Ectodermal cell (in vitro differentiated cells): ENCODE measurements around the gene HPN.
"Not testable (repeated sequence)": the region's sequence is repeated elsewhere in the genome, so short reads cannot be mapped to it uniquely, and the experiment has no call there.

Experiments
- H3K27ac ChIP-seq: 2 replicates; pipeline ENCODE4 v1.7.0; 2013; ENCODE audit warnings: mild to moderate bottlenecking, low read depth, low read length; ENCODE audit not compliant: insufficient read depth, poor library complexity, severe bottlenecking
- H3K27me3 ChIP-seq: 2 replicates; pipeline ENCODE4 v1.7.0; 2013; ENCODE audit warnings: mild to moderate bottlenecking, low read length; ENCODE audit not compliant: insufficient read depth, control insufficient read depth, poor library complexity, severe bottlenecking
- H3K36me3 ChIP-seq: one replicate; pipeline ENCODE4 v1.7.0; 2013; ENCODE audit warnings: low read length; ENCODE audit not compliant: control insufficient read depth, insufficient read depth
- H3K4me1 ChIP-seq: one replicate; pipeline ENCODE4 v1.7.0; 2013; ENCODE audit warnings: low read length; ENCODE audit not compliant: control insufficient read depth, insufficient read depth
- H3K4me3 ChIP-seq: 2 replicates; pipeline ENCODE4 v1.7.0; 2013; ENCODE audit warnings: low read depth, low read length, control low read depth; ENCODE audit not compliant: insufficient read depth
- H3K9me3 ChIP-seq: 2 replicates; pipeline ENCODE4 v1.7.0; 2013; ENCODE audit warnings: mild to moderate bottlenecking, low read length, moderate library complexity; ENCODE audit not compliant: control insufficient read depth
- WGBS, 2 experiments: methylation state at CpG; one replicate each; pipeline ENCODE4 v1.1.7; 2013; ENCODE audit warnings: missing lambda C conversion rate in 2 of 2; 5-methylcytosine and 5-hydroxymethylcytosine counted together

HPN gene

GRCh38 chr19:35094656-35095055 is 53.1 kb downstream of the HPN start:
- no peaks in the 10 kb centered on the region for H3K36me3 ChIP-seq
- no peaks in the 10 kb centered on the region for H3K9me3 ChIP-seq
- H3K27ac ChIP-seq = no peak overlapping the region
- H3K4me1 ChIP-seq = no peaks in the 10 kb centered on the region
- whole genome bisulfite sequencing, 2 experiments = 94 to 96% methylated on average over 4 of the region's 4 CpGs
- H3K4me3 ChIP-seq = no peak overlapping the region
- H3K27me3 ChIP-seq = peaks cover 4% of the 10 kb centered on the region

- WGBS, 2 experiments = 83 to 85% methylated on average over 8 of the region's 8 CpGs
- Histone ChIP-seq H3K36me3 (no peaks in the 10 kb centered on the region), H3K4me3 (no peak overlapping the region), H3K27me3 (peaks cover 4% of the 10 kb centered on the region), H3K4me1 (no peaks in the 10 kb centered on the region), H3K27ac (no peak overlapping the region), H3K9me3 (no peaks in the 10 kb centered on the region)
Measured at GRCh38 chr19:35095667-35096368, 54.3 kb downstream of the HPN start.

- Histone ChIP-seq H3K4me3 (no peak overlapping the region), H3K27ac (no peak overlapping the region), H3K9me3 (no peaks in the 10 kb centered on the region), H3K27me3 (no peaks in the 10 kb centered on the region), H3K36me3 (no peaks in the 10 kb centered on the region), H3K4me1 (no peaks in the 10 kb centered on the region)
- WGBS, 2 experiments = 92 to 93% methylated on average over 29 of the region's 29 CpGs
Measured at GRCh38 chr19:35098413-35099049, 57.0 kb downstream of the HPN start.

GRCh38 chr19:35099155-35099896 is 57.8 kb downstream of the HPN start:
- H3K9me3 ChIP-seq = no peaks in the 10 kb centered on the region
- no peak overlapping the region for H3K4me3 ChIP-seq
- H3K27ac ChIP-seq = no peak overlapping the region
- no peaks in the 10 kb centered on the region for H3K4me1 ChIP-seq
- H3K36me3 ChIP-seq = no peaks in the 10 kb centered on the region
- WGBS, 2 experiments = 90 to 92% methylated on average over 21 of the region's 21 CpGs
- H3K27me3 ChIP-seq = no peaks in the 10 kb centered on the region

- 93 to 95% methylated on average over 13 of the region's 13 CpGs for WGBS, 2 experiments
- H3K27ac ChIP-seq = no peak overlapping the region
Measured at GRCh38 chr19:35099897-35100275, 58.4 kb downstream of the HPN start.

GRCh38 chr19:35100588-35101533 is 59.3 kb downstream of the HPN start:
- no peak overlapping the region for H3K27ac ChIP-seq
- H3K9me3 ChIP-seq = no peaks in the 10 kb centered on the region
- H3K4me3 ChIP-seq = no peak overlapping the region
- H3K4me1 ChIP-seq = no peaks in the 10 kb centered on the region
- H3K27me3 ChIP-seq = no peaks in the 10 kb centered on the region
- WGBS, 2 experiments = 82 to 87% methylated on average over 16 of the region's 16 CpGs
- H3K36me3 ChIP-seq = no peaks in the 10 kb centered on the region

More at GRCh38 chr19:35099897-35100275, 58.4 kb downstream of the HPN start:
- Histone ChIP-seq H3K4me3 (no peak overlapping the region), H3K27me3 (no peaks in the 10 kb centered on the region), H3K4me1 (no peaks in the 10 kb centered on the region), H3K9me3 (no peaks in the 10 kb centered on the region), H3K36me3 (no peaks in the 10 kb centered on the region)

GRCh38 chr19:35101949-35102348 is 60.4 kb downstream of the HPN start:
- WGBS, 2 experiments = 93 to 96% methylated on average over 10 of the region's 10 CpGs
- H3K36me3 ChIP-seq, H3K4me3 ChIP-seq, H3K27me3 ChIP-seq, H3K9me3 ChIP-seq, H3K4me1 ChIP-seq, H3K27ac ChIP-seq: not testable (repeated sequence)

GRCh38 chr19:35103614-35104013 is 62.1 kb downstream of the HPN start:
- not testable (repeated sequence) for H3K27ac ChIP-seq, H3K36me3 ChIP-seq, H3K4me1 ChIP-seq, H3K9me3 ChIP-seq, H3K27me3 ChIP-seq, H3K4me3 ChIP-seq
- WGBS, 2 experiments = 87 to 89% methylated on average over 10 of the region's 10 CpGs

GRCh38 chr19:35104361-35104760 is 62.8 kb downstream of the HPN start:
- H3K27me3 ChIP-seq = no peaks in the 10 kb centered on the region
- H3K36me3 ChIP-seq = no peaks in the 10 kb centered on the region
- no peaks in the 10 kb centered on the region for H3K4me1 ChIP-seq
- 93% methylated on average over 11 of the region's 11 CpGs for WGBS, 2 experiments
- H3K4me3 ChIP-seq = no peak overlapping the region
- no peak overlapping the region for H3K27ac ChIP-seq
- no peaks in the 10 kb centered on the region for H3K9me3 ChIP-seq
